Peyer's patch (tissue), 4 donors: ENCODE measurements around the gene EIPR1. TPM values are rescaled to one million over a fixed set of nuclear protein-coding genes. Genes with fewer than 3 reads are reported as not detected.
"Not testable (repeated sequence)": the region's sequence is repeated elsewhere in the genome, so short reads cannot be mapped to it uniquely, and the experiment has no call there.

ENCODE experiments used
- DNase-seq, 3 donors: peaks; one replicate each; pipeline ENCODE4 v3.0.0-alpha.2; 2017 to 2019
- H3K27ac ChIP-seq, 4 donors: fragments of 200-600 bp; sonication (generic); one replicate each; pipeline ENCODE4 v1.5.1; 2016 to 2019
- H3K27me3 ChIP-seq, 2 donors: fragments of 200-600 bp; sonication (generic); one replicate each; pipeline ENCODE4 v1.5.1; 2019
- H3K36me3 ChIP-seq, 3 donors: fragments of 200-600 bp; sonication (generic); one replicate each; pipeline ENCODE4 v1.5.1; 2016 to 2019
- H3K4me1 ChIP-seq, 4 donors: fragments of 200-600 bp; sonication (generic); one replicate each; pipeline ENCODE4 v1.5.1; 2016 to 2019
- H3K4me3 ChIP-seq, 4 donors: fragments of 200-600 bp; sonication (generic); 1 replicate in 3 of 4; 2 replicates in 1 of 4; pipeline ENCODE4 v1.5.1; 2016 to 2019; ENCODE audit warnings: mild to moderate bottlenecking in 1 of 4
- H3K9me3 ChIP-seq, 4 donors: fragments of 200-600 bp; sonication (generic); one replicate each; pipeline ENCODE4 v1.5.1; 2016 to 2019; ENCODE audit warnings: mild to moderate bottlenecking in 1 of 4
- CTCF ChIP-seq, 6 experiments: fragments of 450-650 bp in 4 of 6; fragments of 200-600 bp in 2 of 6; sonication (generic) in 1 of 6; IDR thresholded peaks; one replicate each; pipeline ENCODE4 v1.5.1; 2017 to 2019; ENCODE audit warnings: antibody characterized with exemption in 6 of 6, mild to moderate bottlenecking in 3 of 6, moderate library complexity in 1 of 6
- POLR2A ChIP-seq, 2 donors: fragments of 450-650 bp; IDR thresholded peaks; one replicate each; pipeline ENCODE4 v1.5.1; 2017; ENCODE audit warnings: antibody characterized with exemption in 2 of 2, mild to moderate bottlenecking in 2 of 2, moderate library complexity in 2 of 2
- total RNA-seq, 4 donors: library from RNA; depleted of rRNA; stranded (reverse); fragments of >200 nt; gene quantifications; one replicate each; pipeline ENCODE4 v1.1.0, GENCODE V29; 2016

Gene EIPR1
- total RNA-seq, 4 donors from 2014 or later: 23.4 to 94.1 (median 36.2) TPM

- no peaks in the 10 kb centered on the region for H3K4me1 ChIP-seq
- TF ChIP-seq POLR2A (IDR thresholded peaks at IDR 0.05) (no peak), CTCF (IDR thresholded peaks at IDR 0.05) (no peak)
These were observed 177.8 kb downstream of the EIPR1 start for GRCh38 chr2:3199627-3200345.

GRCh38 chr2:3198671-3199192, 178.9 kb downstream of the EIPR1 start:
- H3K36me3 ChIP-seq, H3K27me3 ChIP-seq, H3K9me3 ChIP-seq, H3K4me1 ChIP-seq, H3K4me3 ChIP-seq, DNase-seq, H3K27ac ChIP-seq: not testable (repeated sequence)

More at GRCh38 chr2:3199627-3200345, 177.8 kb downstream of the EIPR1 start:
- no peaks in the 10 kb centered on the region for H3K27me3 ChIP-seq
- H3K36me3 ChIP-seq: peaks cover 0 to 3% (median 0%) of the 10 kb centered on the region in 3 donors
- no peaks in the 10 kb centered on the region for H3K9me3 ChIP-seq
- no peak overlapping the region for H3K4me3 ChIP-seq
- H3K27ac ChIP-seq: no peak overlapping the region
- DNase-seq: no peak

- H3K4me1 ChIP-seq: no peaks in the 10 kb centered on the region
- H3K36me3 ChIP-seq: peaks cover 0 to 5% (median 0%) of the 10 kb centered on the region in 3 donors
- no peak overlapping the region for H3K4me3 ChIP-seq
- no peak for DNase-seq
- H3K27me3 ChIP-seq: no peaks in the 10 kb centered on the region
- no peak overlapping the region for H3K27ac ChIP-seq
- H3K9me3 ChIP-seq: no peaks in the 10 kb centered on the region
- TF ChIP-seq CTCF (IDR thresholded peaks at IDR 0.05): no peak
- TF ChIP-seq POLR2A (IDR thresholded peaks at IDR 0.05): no peak
These were observed 179.5 kb downstream of the EIPR1 start for GRCh38 chr2:3198119-3198518.

- H3K4me3 ChIP-seq: no peak overlapping the region
- H3K27ac ChIP-seq: no peak overlapping the region
- H3K36me3 ChIP-seq: peaks cover 0 to 12% (median 0%) of the 10 kb centered on the region in 3 donors
- no peak for TF ChIP-seq POLR2A (IDR thresholded peaks at IDR 0.05)
- no peak for TF ChIP-seq CTCF (IDR thresholded peaks at IDR 0.05)
- no peaks in the 10 kb centered on the region for H3K4me1 ChIP-seq
- no peaks in the 10 kb centered on the region for H3K27me3 ChIP-seq
- no peaks in the 10 kb centered on the region for H3K9me3 ChIP-seq
- no peak for DNase-seq
These were observed 180.3 kb downstream of the EIPR1 start for GRCh38 chr2:3197308-3197707.

GRCh38 chr2:3196716-3197115, 180.9 kb downstream of the EIPR1 start:
- H3K4me3 ChIP-seq: no peak overlapping the region
- H3K4me1 ChIP-seq: no peaks in the 10 kb centered on the region
- DNase-seq: no peak

More at GRCh38 chr2:3196716-3197115, 180.9 kb downstream of the EIPR1 start:
- Histone ChIP-seq H3K36me3 (peaks cover 0 to 18% (median 0%) of the 10 kb centered on the region in 3 donors), H3K27ac (no peak overlapping the region), H3K27me3 (no peaks in the 10 kb centered on the region), H3K9me3 (no peaks in the 10 kb centered on the region)
- TF ChIP-seq POLR2A (IDR thresholded peaks at IDR 0.05) (no peak), CTCF (IDR thresholded peaks at IDR 0.05) (no peak)
